Immature natural killer cell (primary cell): ENCODE measurements around the gene LAMB3. TPM values are rescaled to one million over a fixed set of nuclear protein-coding genes. Genes with fewer than 3 reads are reported as not detected.
A peak's percentile ranks its signal among the peaks of the same experiment; 100 is the strongest.

Experiments
- DNase-seq, 3 donors: peaks; one replicate each; pipeline ENCODE4 v3.0.0; 2022; ENCODE audit warnings: mixed read lengths in 1 of 3
- H3K27ac Mint-ChIP-seq, 6 donors: one replicate each; pipeline ENCODE4 v1.8.0; 2020; ENCODE audit warnings: mixed read lengths in 6 of 6, mild to moderate bottlenecking in 5 of 6, inconsistent platforms in 4 of 6, moderate library complexity in 3 of 6
- H3K27me3 Mint-ChIP-seq, 3 donors: one replicate each; pipeline ENCODE4 v1.8.0; 2020 to 2021; ENCODE audit warnings: low read depth in 3 of 3, mild to moderate bottlenecking in 3 of 3, mixed read lengths in 3 of 3, moderate library complexity in 3 of 3, inconsistent platforms in 1 of 3
- H3K36me3 Mint-ChIP-seq, 3 donors: one replicate each; pipeline ENCODE4 v1.8.0; 2020; ENCODE audit warnings: mixed read lengths in 3 of 3, inconsistent platforms in 2 of 3, mild to moderate bottlenecking in 2 of 3
- H3K4me1 Mint-ChIP-seq, 2 donors: one replicate each; pipeline ENCODE4 v1.8.0; 2020; ENCODE audit warnings: inconsistent platforms in 2 of 2, mild to moderate bottlenecking in 2 of 2, mixed read lengths in 2 of 2, moderate library complexity in 1 of 2
- H3K4me3 Mint-ChIP-seq, 5 donors: one replicate each; pipeline ENCODE4 v1.8.0; 2020; ENCODE audit warnings: mild to moderate bottlenecking in 5 of 5, mixed read lengths in 5 of 5, inconsistent platforms in 3 of 5, moderate library complexity in 3 of 5
- H3K9me3 Mint-ChIP-seq, 6 donors: one replicate each; pipeline ENCODE4 v1.8.0; 2020; ENCODE audit warnings: mild to moderate bottlenecking in 6 of 6, mixed read lengths in 6 of 6, inconsistent platforms in 4 of 6, moderate library complexity in 3 of 6
- polyA plus RNA-seq, 3 donors: library from polyadenylated mRNA; unstranded; fragments of 300-500 nt; fragmentation: Illumina TruSeq; gene quantifications; one replicate each; pipeline ENCODE4 v1.2.3, GENCODE V29; 2021

LAMB3 gene
- polyA plus RNA-seq, 3 donors from 2014 or later, result 0.58 to 1.6 TPM; not detected in 1

DNA sequence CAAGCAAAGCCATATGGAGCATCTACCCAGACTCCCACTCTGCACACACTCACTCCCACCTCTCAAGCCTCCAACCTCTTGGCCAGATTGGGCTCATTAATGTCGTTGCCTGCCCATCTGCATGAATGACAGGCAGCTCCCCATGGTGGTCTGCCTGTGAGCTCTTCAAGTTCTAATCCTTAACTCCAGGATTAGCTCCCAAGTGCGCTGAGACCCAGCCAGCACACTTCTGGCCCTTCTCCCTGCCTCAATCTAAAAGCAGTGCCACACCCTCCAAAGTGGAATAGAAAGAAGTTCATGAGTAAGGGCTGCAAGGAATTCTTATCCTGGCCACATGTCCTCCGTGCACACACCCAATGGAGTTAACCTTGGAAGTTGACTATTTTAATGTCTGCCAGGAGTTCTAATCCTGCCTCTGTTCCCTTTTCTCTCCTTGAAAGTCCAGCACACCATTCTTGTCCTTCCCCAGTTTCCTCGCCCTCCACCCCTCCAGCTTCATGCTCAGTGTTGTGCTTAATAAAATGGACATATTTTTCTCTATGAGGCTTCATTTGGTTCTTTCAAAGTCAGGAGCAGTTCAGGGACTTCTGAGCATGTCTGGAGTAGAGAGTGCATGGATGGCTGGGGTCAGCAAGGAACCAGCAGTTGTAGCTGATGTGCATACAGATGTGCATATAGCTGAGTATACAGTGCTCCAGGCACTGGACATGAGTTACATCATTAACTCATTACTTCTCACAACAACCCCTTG, 38.6 kb downstream of the LAMB3 start:
- no peak overlapping the region for H3K4me3 Mint-ChIP-seq
- H3K27me3 Mint-ChIP-seq, result peaks cover 2 to 4% (median 3%) of the 10 kb centered on the region in 3 donors
- H3K4me1 Mint-ChIP-seq, result peaks cover 2 to 8% of the 10 kb centered on the region in 2 donors
- H3K9me3 Mint-ChIP-seq, result no peaks in the 10 kb centered on the region
- no peak overlapping the region for H3K27ac Mint-ChIP-seq
- DNase-seq, result no peak
- peaks cover 4 to 8% (median 8%) of the 10 kb centered on the region in 3 donors for H3K36me3 Mint-ChIP-seq

DNA sequence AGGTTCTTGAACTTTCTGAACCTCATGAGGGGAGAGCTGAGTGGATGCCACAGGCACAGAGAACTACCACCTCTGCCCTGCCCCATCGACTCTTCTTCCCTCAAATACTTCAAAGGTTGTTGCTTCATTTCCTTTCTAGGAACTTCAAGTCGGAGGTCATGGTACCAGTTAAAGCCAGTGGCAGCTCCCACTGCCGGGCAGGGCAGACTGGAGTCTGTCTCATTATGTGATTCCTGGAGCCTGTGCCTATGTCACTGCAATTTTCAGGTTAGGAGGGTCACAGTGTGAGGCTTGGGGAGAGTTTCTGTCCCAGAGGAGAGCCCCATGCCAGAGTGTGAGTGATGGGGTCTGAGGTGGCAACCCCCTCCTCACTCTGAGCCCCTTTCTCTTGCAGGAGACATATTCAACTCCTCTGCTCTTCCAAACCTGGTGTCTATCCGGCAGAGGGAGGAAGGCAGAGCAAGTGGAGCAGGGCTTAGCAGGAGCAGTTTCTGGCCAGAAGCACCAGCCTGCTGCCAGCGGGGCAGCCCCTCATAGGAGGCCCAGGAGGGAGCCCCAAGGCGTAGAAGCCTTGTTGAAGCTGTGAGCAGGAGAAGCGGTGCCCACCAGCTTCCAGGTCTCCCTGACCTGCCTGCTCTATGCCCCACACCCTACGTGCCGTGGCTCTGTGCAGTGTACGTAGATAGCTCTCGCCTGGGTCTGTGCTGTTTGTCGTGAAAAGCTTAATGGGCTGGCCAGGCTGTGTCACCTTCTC, 39.4 kb downstream of the LAMB3 start:
- Mint-ChIP-seq H3K27me3 (peaks cover under 1 to 3% (median 2%) of the 10 kb centered on the region in 3 donors), H3K9me3 (no peaks in the 10 kb centered on the region), H3K27ac (no peak overlapping the region), H3K4me3 (no peak overlapping the region), H3K36me3 (peaks cover 4 to 8% (median 8%) of the 10 kb centered on the region in 3 donors), H3K4me1 (peaks cover 2 to 8% of the 10 kb centered on the region in 2 donors)
- DNase-seq, result no peak

DNA sequence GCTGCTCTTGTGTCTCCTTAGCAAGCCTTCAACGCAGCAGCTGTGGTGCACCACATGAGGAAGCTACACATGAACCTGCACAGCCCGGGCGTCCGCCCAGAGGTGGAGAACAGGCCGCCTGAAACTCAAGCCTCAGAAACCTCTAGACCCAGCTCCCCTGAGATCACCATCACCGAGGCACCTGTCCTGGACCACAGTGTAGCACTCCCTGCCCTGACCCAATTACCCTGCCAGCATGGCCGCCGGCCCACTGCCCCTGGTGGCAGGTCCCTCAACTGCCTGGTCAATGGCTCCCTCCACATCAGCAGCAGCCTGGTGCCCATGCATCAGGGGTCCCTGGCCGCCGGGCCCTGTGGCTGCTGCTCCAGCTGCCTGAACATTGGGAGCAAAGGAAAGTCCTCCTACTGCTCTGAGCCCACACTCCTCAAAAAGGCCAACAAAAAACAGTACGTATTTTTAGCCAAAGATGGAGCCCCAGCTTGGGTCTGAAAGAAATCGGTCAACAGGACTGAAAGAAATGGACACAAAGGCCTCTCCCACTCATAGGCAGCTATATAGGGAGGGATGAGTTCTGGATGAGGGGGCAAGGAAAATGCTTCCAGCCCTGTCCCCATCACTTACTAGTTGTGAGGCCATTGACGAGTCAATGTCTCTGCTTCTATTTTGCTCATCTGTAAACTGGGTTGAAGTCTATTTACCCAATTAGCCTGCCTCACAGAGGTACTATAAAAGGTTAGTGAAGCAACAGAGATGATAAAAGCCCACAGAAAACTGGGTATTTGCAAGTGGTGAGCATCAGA, 40.3 kb downstream of the LAMB3 start:
- H3K4me3 Mint-ChIP-seq, result no peak overlapping the region
- H3K4me1 Mint-ChIP-seq, result peaks cover 2 to 8% of the 10 kb centered on the region in 2 donors
- DNase-seq, result peak in 2 of 3 donors; percentile 14 to 37
- peaks cover 3 to 8% (median 4%) of the 10 kb centered on the region in 3 donors for H3K36me3 Mint-ChIP-seq
- no peak overlapping the region for H3K27ac Mint-ChIP-seq
- peaks cover 0 to 3% (median 2%) of the 10 kb centered on the region in 3 donors for H3K27me3 Mint-ChIP-seq
- H3K9me3 Mint-ChIP-seq, result no peaks in the 10 kb centered on the region

DNA sequence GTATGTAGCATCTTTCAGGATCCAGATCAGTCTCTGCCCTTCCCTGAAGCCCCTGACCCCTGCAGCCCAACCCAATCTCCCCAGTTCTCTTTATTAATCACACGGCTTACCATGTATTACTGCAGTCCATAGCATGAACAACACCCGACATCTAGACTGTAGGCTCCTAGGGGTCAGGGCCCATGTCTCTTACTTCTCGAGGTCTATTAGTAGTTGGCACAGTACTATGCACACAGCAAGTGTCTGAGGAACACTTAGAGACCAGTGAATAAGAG, 41.7 kb downstream of the LAMB3 start:
- peaks cover 2 to 8% of the 10 kb centered on the region in 2 donors for H3K4me1 Mint-ChIP-seq
- H3K27ac Mint-ChIP-seq, result no peak overlapping the region
- H3K36me3 Mint-ChIP-seq, result no peaks in the 10 kb centered on the region
- peaks cover 0 to 3% (median 2%) of the 10 kb centered on the region in 3 donors for H3K27me3 Mint-ChIP-seq
- no peak for DNase-seq
- H3K4me3 Mint-ChIP-seq, result no peak overlapping the region
- no peaks in the 10 kb centered on the region for H3K9me3 Mint-ChIP-seq

DNA sequence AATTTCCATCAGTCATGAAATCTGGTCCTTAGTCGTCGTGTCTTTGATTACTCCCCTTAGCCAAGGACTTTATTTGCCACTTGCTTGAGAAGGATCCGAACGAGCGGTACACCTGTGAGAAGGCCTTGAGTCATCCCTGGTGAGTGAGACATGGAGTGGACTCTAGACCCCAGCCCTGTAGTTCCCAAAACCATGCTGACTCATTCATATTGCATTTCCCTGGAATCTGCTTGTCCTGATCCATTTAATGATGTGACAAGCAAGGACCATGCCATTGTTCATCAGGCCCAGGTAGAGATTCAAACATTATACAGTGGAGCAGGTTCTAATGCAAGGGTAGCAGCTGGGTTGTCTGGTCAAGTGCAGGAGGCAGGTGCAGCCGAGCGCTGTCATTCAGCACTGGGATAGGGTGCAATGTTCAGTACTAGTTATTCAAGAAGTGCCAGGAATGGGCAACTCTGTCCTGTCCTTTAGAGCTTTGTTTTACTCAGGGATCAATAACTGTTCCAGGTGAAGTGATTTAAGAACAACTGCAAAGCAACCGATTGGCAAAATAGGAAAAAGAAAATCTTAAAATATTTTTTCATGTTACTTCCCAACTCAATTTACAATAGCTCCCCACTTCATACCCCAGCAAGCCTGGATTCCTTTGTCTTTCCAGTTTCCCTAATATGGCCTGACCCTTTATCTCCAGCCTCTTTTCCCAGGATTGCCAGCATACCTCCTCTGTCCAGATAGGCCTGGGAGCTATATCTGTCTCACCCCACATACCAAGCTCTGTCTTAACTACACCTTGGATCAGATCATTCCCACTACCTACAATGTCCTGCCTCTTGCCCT, 42.2 kb downstream of the LAMB3 start:
- Mint-ChIP-seq H3K27ac (no peak overlapping the region), H3K36me3 (no peaks in the 10 kb centered on the region), H3K4me1 (peaks cover 2 to 12% of the 10 kb centered on the region in 2 donors), H3K9me3 (no peaks in the 10 kb centered on the region), H3K4me3 (no peak overlapping the region), H3K27me3 (peaks cover 0 to 3% (median 2%) of the 10 kb centered on the region in 3 donors)
- DNase-seq, result no peak

DNA sequence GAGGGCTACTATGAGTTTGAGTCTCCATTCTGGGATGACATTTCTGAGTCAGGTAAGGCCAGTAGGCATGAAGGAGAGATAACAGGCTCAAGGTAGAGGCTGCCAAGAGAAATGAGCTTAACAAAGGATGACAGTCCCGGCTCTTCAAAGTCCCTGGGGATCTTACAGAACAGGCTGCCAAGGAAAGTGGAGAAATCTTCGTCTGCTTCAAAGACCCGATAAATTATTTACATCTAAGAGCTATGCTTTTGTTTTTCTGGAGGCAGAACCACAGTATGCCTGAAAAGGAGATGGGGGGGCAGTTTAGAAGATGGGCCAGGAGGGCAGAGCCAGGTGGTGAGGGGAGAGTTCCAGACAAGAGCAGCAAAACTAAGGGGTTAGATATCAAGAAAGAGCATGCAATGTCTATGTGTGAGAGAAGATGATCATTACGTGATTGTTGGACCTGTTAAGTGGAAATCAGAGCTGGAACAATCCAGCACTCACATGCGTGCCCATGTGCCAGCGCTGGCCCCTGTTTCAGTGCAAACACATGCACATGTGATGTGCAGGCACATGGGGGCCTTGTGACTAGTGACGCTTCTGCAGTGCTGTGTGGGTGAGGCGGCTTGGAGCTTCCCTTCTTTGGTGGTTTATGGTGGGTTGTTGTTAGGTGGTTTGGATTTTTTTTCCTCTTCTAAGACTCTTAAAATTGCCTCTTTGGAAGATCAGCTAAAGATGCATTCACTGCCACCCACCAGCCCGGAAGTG, 43.0 kb downstream of the LAMB3 start:
- peaks cover 0 to 3% (median 2%) of the 10 kb centered on the region in 3 donors for H3K27me3 Mint-ChIP-seq
- H3K36me3 Mint-ChIP-seq, result no peaks in the 10 kb centered on the region
- H3K9me3 Mint-ChIP-seq, result no peaks in the 10 kb centered on the region
- H3K4me3 Mint-ChIP-seq, result no peak overlapping the region
- no peak overlapping the region for H3K27ac Mint-ChIP-seq
- no peak for DNase-seq
- peaks cover 4 to 17% of the 10 kb centered on the region in 2 donors for H3K4me1 Mint-ChIP-seq

DNA sequence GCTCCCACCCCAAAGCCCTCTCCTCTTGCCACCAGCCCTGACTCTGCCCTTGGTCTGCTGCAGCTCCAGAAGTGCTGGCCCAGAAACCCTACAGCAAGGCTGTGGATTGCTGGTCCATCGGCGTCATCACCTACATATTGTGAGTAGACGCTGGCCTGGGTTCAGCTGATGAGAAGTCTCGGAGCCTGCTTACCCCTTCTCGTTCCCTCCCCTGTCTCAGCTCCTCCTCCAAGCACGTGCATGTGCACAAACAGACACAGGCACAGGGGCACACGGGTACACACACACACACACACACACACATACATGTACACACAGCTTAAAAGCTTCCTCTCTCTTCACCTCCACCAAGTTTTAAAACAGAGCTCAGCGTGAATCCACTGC, 44.4 kb downstream of the LAMB3 start:
- no peak for DNase-seq
- H3K4me1 Mint-ChIP-seq, result peaks cover 4 to 17% of the 10 kb centered on the region in 2 donors
- H3K36me3 Mint-ChIP-seq, result no peaks in the 10 kb centered on the region
- H3K27me3 Mint-ChIP-seq, result no peaks in the 10 kb centered on the region
- H3K27ac Mint-ChIP-seq, result no peak overlapping the region
- no peaks in the 10 kb centered on the region for H3K9me3 Mint-ChIP-seq
- no peak overlapping the region for H3K4me3 Mint-ChIP-seq

DNA sequence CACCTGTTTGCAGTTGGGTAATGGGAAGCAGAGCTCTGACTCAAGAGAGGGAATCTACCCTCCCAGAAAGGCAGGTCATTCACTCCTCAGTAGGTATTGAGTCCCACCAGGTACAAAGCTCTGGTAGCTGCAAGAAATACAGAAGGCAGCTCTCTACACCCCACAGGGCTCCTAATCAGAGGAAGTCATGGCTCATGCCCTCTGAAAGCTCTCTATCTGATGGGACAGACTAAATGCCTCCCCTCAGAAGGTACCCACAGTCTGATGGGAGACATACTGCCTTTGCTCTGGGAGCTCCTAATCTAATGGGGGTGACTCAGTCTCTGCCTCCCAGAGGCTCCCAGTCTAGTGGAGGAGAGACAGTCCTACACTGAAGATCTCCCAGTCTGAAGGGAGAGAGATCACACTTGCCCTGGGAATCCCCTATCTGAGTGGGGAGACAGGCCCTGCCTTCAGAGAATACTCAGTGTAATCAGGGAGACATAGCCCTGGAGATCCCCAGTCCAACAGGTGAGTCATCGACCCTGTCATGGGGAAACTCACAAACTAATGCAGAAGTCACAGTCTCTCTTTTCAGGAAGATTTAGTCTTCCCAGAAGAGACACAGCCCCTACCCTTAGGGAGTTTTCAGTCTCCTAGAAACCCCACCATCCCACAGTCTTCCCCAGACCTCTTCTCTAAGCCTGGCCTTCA, 45.0 kb downstream of the LAMB3 start:
- no peak for DNase-seq

DNA sequence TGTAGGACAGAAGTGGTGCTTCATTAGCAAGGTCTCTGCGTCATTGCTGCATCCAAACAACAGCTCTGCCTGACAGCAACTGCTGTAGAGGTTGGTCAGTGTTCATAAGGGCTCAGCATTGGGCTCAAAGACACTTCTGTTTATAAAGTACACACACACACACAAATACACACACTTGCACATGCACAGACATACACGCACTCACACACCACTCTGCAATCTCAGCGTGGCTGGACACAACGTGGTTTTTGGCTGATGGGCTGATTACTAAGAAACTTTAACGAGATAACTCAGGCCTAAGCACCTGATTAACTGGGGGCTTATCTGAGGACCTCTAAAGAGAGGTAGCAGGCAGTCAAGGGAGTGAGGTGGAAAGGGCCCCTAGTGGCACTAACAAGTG, 48.3 kb downstream of the LAMB3 start:
- H3K36me3 Mint-ChIP-seq, result no peaks in the 10 kb centered on the region
- DNase-seq, result no peak
- no peaks in the 10 kb centered on the region for H3K9me3 Mint-ChIP-seq
- no peak overlapping the region for H3K4me3 Mint-ChIP-seq
- H3K4me1 Mint-ChIP-seq, result peaks cover 2 to 9% of the 10 kb centered on the region in 2 donors
- H3K27ac Mint-ChIP-seq, result no peak overlapping the region
- peaks cover 0 to 4% (median 2%) of the 10 kb centered on the region in 3 donors for H3K27me3 Mint-ChIP-seq

More for the DNA sequence above, 45.0 kb downstream of the LAMB3 start:
- H3K4me3 Mint-ChIP-seq, result no peak overlapping the region
- H3K27ac Mint-ChIP-seq, result no peak overlapping the region
- H3K9me3 Mint-ChIP-seq, result no peaks in the 10 kb centered on the region
- H3K4me1 Mint-ChIP-seq, result peaks cover 4 to 17% of the 10 kb centered on the region in 2 donors
- H3K36me3 Mint-ChIP-seq, result no peaks in the 10 kb centered on the region
- H3K27me3 Mint-ChIP-seq, result no peaks in the 10 kb centered on the region

DNA sequence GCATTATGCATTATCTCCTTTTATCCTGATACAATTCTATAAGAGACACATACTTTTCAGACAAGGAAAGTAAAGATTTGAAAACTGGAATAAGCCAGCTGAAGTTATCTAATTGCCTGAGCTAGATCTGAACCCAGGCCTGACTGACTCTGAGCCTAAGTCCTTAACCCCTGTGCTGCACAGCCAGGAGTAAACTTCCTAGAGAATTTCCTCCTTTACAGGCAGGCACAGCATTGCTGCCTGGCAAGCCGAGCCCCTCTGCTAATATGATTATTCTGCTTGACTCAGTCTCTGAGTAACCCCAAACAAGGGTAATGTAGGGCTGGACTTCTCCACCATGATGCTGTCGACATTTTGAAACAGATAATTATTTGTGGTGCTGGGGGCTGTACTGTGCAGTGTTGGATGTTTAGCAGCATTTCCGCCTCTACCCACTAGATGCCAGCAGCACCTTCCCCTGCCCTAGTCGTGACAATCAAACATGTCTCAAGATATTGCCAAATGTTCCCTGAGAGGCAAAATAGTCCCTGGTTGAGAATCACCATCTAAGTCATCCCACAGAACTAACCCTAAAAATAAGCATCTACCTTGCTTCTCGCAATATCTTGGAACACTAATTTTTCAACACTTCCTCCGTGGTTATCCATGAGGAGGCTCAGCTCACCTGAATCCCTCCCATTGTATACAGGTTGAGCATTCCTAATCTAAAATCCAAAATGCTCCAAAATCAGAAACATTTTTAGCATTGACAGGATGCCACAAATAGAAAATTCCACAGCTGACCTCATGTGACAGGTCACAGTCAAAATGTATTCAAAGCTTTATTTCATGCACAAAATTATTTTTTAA, 50.2 kb downstream of the LAMB3 start:
- Mint-ChIP-seq H3K9me3 (no peaks in the 10 kb centered on the region), H3K27ac (no peak overlapping the region), H3K36me3 (no peaks in the 10 kb centered on the region), H3K27me3 (peaks cover 0 to 7% (median 2%) of the 10 kb centered on the region in 3 donors), H3K4me1 (peaks cover 2 to 9% of the 10 kb centered on the region in 2 donors), H3K4me3 (no peak overlapping the region)
- DNase-seq, result peak in 1 of 3 donors; percentile 11

DNA sequence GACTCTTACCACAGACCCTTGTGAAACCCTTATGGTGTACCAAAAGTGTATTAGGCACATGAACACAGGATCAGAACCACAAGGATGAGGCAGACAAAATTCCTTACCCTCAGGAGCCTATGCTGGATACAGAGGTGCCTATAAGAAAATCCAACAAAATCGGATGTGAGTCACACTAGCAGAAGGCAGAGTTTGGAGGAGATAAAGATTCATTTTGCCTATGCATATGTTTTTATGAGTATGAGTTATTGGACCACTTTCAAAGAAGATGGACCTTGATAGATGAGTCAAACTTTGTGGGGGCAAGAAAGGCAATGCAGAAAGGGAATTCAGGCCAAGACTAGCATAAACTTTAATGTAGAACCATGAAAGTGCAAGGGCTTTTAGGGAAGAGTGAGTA, 51.7 kb downstream of the LAMB3 start:
- peaks cover 2 to 9% of the 10 kb centered on the region in 2 donors for H3K4me1 Mint-ChIP-seq
- H3K9me3 Mint-ChIP-seq, result no peaks in the 10 kb centered on the region
- no peaks in the 10 kb centered on the region for H3K36me3 Mint-ChIP-seq
- no peak for DNase-seq
- no peak overlapping the region for H3K4me3 Mint-ChIP-seq
- peaks cover 0 to 7% (median 2%) of the 10 kb centered on the region in 3 donors for H3K27me3 Mint-ChIP-seq
- H3K27ac Mint-ChIP-seq, result no peak overlapping the region
